Activated T-helper 1 cell treated with Interleukin-2 at 50 U/mL for 16 hours (primary cell): Measurements from ENCODE around the gene DPP6.

Experiments
- DNase-seq: peaks from one replicate; pipeline ENCODE4 v3.0.0-alpha.2; 2020; ENCODE audit warnings: low read depth

The DPP6 gene

GRCh38 chr7:154770361-154770760 lies 718.2 kb downstream of the DPP6 start:
- no peak for DNase-seq

- no peak for DNase-seq
These were observed 718.8 kb downstream of the DPP6 start for GRCh38 chr7:154770962-154771361.

GRCh38 chr7:154774303-154774969 lies 722.2 kb downstream of the DPP6 start:
- no peak for DNase-seq

GRCh38 chr7:154775681-154776080 lies 723.5 kb downstream of the DPP6 start:
- DNase-seq, result no peak

GRCh38 chr7:154776350-154776749 lies 724.2 kb downstream of the DPP6 start:
- DNase-seq, result no peak

GRCh38 chr7:154777023-154777422 lies 724.8 kb downstream of the DPP6 start:
- no peak for DNase-seq

GRCh38 chr7:154777489-154777888 lies 725.3 kb downstream of the DPP6 start:
- DNase-seq, result no peak

- DNase-seq, result no peak
These were observed 725.7 kb downstream of the DPP6 start for GRCh38 chr7:154777908-154778307.

GRCh38 chr7:154781369-154782303 lies 729.4 kb downstream of the DPP6 start:
- no peak for DNase-seq

- DNase-seq, result no peak
These were observed 731.2 kb downstream of the DPP6 start for GRCh38 chr7:154783281-154783909.

- DNase-seq, result no peak
These were observed 733.7 kb downstream of the DPP6 start for GRCh38 chr7:154785898-154786297.

- no peak for DNase-seq
These were observed 737.2 kb downstream of the DPP6 start for GRCh38 chr7:154789404-154789803.

- DNase-seq, result no peak
These were observed 739.4 kb downstream of the DPP6 start for GRCh38 chr7:154791611-154792010.

GRCh38 chr7:154792436-154793055 lies 740.3 kb downstream of the DPP6 start:
- no peak for DNase-seq

GRCh38 chr7:154794147-154794780 lies 742.1 kb downstream of the DPP6 start:
- no peak for DNase-seq

- DNase-seq, result no peak
These were observed 742.8 kb downstream of the DPP6 start for GRCh38 chr7:154795014-154795413.

GRCh38 chr7:154795437-154795836 lies 743.2 kb downstream of the DPP6 start:
- DNase-seq, result no peak

- DNase-seq, result no peak
These were observed 752.3 kb downstream of the DPP6 start for GRCh38 chr7:154804449-154804848.

GRCh38 chr7:154812027-154812426 lies 759.8 kb downstream of the DPP6 start:
- no peak for DNase-seq

GRCh38 chr7:154817224-154817896 lies 765.2 kb downstream of the DPP6 start:
- DNase-seq, result no peak

GRCh38 chr7:154827007-154827406 lies 774.8 kb downstream of the DPP6 start:
- DNase-seq, result no peak
